ENCODE data around the gene NRIP1. TPM values are rescaled to one million over a fixed set of nuclear protein-coding genes. Genes with fewer than 3 reads are reported as not detected.

NRIP1 gene
- total and polyA plus RNA-seq, 10 donors: 5.2 to 67.8 (median 51.8) TPM

- no peaks in the 10 kb centered on the region for H3K36me3 ChIP-seq
- 41 to 95% (median 88%) methylated on average over 1 of the region's 1 CpG for WGBS, 5 donors
- intact Hi-C loops (cut with DNase I; ENCODE audit: low total_unique reads): no loop called here
Observed at GRCh38 chr21:15090390-15090789, 25.6 kb upstream of the NRIP1 start.

DNA sequence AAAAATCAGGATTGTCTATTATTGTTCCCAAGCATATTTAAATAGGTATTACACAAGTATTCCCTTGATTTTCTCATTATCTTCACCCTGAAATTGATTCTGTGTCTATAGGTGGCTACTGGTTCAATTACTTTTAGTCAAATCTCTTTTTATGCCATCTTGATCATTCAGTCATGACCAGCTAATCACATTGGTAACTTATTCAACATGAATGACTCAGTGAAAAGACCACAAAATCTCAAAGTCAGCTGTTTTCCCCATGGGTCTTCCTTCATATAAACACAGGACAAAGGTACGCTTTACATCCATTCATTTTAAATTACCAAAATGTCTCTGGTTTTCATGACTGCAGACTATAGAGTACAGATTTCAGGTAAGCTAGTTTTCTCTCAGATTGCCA is 23.7 kb upstream of the NRIP1 start:
- no peaks in the 10 kb centered on the region for H3K36me3 ChIP-seq
- H3K9me3 ChIP-seq: no peaks in the 10 kb centered on the region
- DNase-seq: no peak
- H3K4me3 ChIP-seq: no peak overlapping the region
- WGBS, 5 donors: 89 to 98% (median 95%) methylated on average over 1 of the region's 1 CpG
- no peaks in the 10 kb centered on the region for H3K4me1 ChIP-seq
- no peak overlapping the region for H3K27ac ChIP-seq
- H3K27me3 ChIP-seq (replicated peaks in 1 of 7): no peaks in the 10 kb centered on the region
- intact Hi-C loops (cut with DNase I; ENCODE audit: low total_unique reads): no loop called here
- no peak for TF ChIP-seq POLR2A (IDR thresholded peaks at IDR 0.05)
- TF ChIP-seq, protein P1, sequence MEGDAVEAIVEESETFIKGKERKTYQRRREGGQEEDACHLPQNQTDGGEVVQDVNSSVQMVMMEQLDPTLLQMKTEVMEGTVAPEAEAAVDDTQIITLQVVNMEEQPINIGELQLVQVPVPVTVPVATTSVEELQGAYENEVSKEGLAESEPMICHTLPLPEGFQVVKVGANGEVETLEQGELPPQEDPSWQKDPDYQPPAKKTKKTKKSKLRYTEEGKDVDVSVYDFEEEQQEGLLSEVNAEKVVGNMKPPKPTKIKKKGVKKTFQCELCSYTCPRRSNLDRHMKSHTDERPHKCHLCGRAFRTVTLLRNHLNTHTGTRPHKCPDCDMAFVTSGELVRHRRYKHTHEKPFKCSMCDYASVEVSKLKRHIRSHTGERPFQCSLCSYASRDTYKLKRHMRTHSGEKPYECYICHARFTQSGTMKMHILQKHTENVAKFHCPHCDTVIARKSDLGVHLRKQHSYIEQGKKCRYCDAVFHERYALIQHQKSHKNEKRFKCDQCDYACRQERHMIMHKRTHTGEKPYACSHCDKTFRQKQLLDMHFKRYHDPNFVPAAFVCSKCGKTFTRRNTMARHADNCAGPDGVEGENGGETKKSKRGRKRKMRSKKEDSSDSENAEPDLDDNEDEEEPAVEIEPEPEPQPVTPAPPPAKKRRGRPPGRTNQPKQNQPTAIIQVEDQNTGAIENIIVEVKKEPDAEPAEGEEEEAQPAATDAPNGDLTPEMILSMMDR (IDR thresholded peaks at IDR 0.05 in 8 of 11, conservative IDR thresholded peaks at IDR 0.05 in 3 of 11): no peak
- TF ChIP-seq POLR2AphosphoS5 (IDR thresholded peaks at IDR 0.05): no peak

More at GRCh38 chr21:15090390-15090789, 25.6 kb upstream of the NRIP1 start:
- no peaks in the 10 kb centered on the region for H3K27me3 ChIP-seq (replicated peaks in 1 of 7)
- no peak overlapping the region for H3K4me3 ChIP-seq
- no peak for DNase-seq
- TF ChIP-seq POLR2AphosphoS5 (IDR thresholded peaks at IDR 0.05) (no peak), POLR2A (IDR thresholded peaks at IDR 0.05) (no peak)
- TF ChIP-seq, protein P1 (IDR thresholded peaks at IDR 0.05 in 8 of 11, conservative IDR thresholded peaks at IDR 0.05 in 3 of 11): no peak
- no peaks in the 10 kb centered on the region for H3K9me3 ChIP-seq
- no peak overlapping the region for H3K27ac ChIP-seq
- no peaks in the 10 kb centered on the region for H3K4me1 ChIP-seq

GRCh38 chr21:15084668-15085067 is 19.9 kb upstream of the NRIP1 start:
- intact Hi-C loops (cut with DNase I; ENCODE audit: low total_unique reads): no loop called here
- H3K27ac ChIP-seq: no peak overlapping the region
- no peaks in the 10 kb centered on the region for H3K27me3 ChIP-seq (replicated peaks in 1 of 7)
- H3K36me3 ChIP-seq: no peaks in the 10 kb centered on the region
- no peak for TF ChIP-seq POLR2A (IDR thresholded peaks at IDR 0.05)
- no peaks in the 10 kb centered on the region for H3K9me3 ChIP-seq
- no peak overlapping the region for H3K4me3 ChIP-seq
- DNase-seq: no peak
- no peaks in the 10 kb centered on the region for H3K4me1 ChIP-seq

GRCh38 chr21:15080526-15080925 is 15.7 kb upstream of the NRIP1 start:
- TF ChIP-seq POLR2AphosphoS5 (IDR thresholded peaks at IDR 0.05): no peak
- TF ChIP-seq POLR2A (IDR thresholded peaks at IDR 0.05): no peak
- TF ChIP-seq, protein P1 (IDR thresholded peaks at IDR 0.05 in 8 of 11, conservative IDR thresholded peaks at IDR 0.05 in 3 of 11): no peak
- 29 to 79% (median 58%) methylated on average over 2 of the region's 2 CpGs for WGBS, 5 donors
- no peak for DNase-seq
- Histone ChIP-seq H3K4me1 (no peaks in the 10 kb centered on the region), H3K4me3 (no peak overlapping the region), H3K27ac (no peak overlapping the region), H3K36me3 (no peaks in the 10 kb centered on the region), H3K27me3 (replicated peaks in 1 of 7) (no peaks in the 10 kb centered on the region), H3K9me3 (no peaks in the 10 kb centered on the region)
- intact Hi-C loops (cut with DNase I; ENCODE audit: low total_unique reads): no loop called here

GRCh38 chr21:15079269-15079668 is 14.5 kb upstream of the NRIP1 start:
- H3K4me1 ChIP-seq: no peaks in the 10 kb centered on the region
- 83 to 99% (median 88%) methylated on average over 10 of the region's 10 CpGs for WGBS, 5 donors
- no peaks in the 10 kb centered on the region for H3K9me3 ChIP-seq
- H3K27ac ChIP-seq: no peak overlapping the region
- no peak for DNase-seq
- intact Hi-C loops (cut with DNase I; ENCODE audit: low total_unique reads): no loop called here
- TF ChIP-seq POLR2AphosphoS5 (IDR thresholded peaks at IDR 0.05) (no peak), POLR2A (IDR thresholded peaks at IDR 0.05) (no peak)
- TF ChIP-seq, protein P1 (IDR thresholded peaks at IDR 0.05 in 8 of 11, conservative IDR thresholded peaks at IDR 0.05 in 3 of 11): no peak
- no peaks in the 10 kb centered on the region for H3K36me3 ChIP-seq
- H3K4me3 ChIP-seq: no peak overlapping the region
- H3K27me3 ChIP-seq (replicated peaks in 1 of 7): no peaks in the 10 kb centered on the region

All from spleen (tissue), 11 donors.